ENCODE results near the gene MRC2. TPM values are rescaled to one million over a fixed set of nuclear protein-coding genes. Genes with fewer than 3 reads are reported as not detected.

The MRC2 gene
- polyA plus RNA-seq, 1 of the 3 experiments (the other 2 are of a cell fraction): 213 TPM

- Histone ChIP-seq H3K9me2 (no peaks in the 10 kb centered on the region), H3K9me3 (no peaks in the 10 kb centered on the region), H4K20me1 (ENCODE audit: insufficient read depth) (peaks cover 5% of the 10 kb centered on the region; the same call in 1 of the 2 replicates), H3K27ac (ENCODE audit: low read depth in 2 of 2, low read length in 1 of 2) (no peak overlapping the region; a peak in 1 of 4 replicates), H3K79me2 (ENCODE audit: insufficient read depth) (peaks cover 33% of the 10 kb centered on the region; the same call in 1 of the 2 replicates), H3K27me3 (ENCODE audit: insufficient read depth) (no peaks in the 10 kb centered on the region), H2AFZ (ENCODE audit: low read depth) (no peak overlapping the region), H3K4me3 (ENCODE audit: low read depth in 2 of 2, low read length in 1 of 2) (no peak overlapping the region), H3F3A (replicated peaks; ENCODE audit: insufficient read depth) (peaks cover 22% of the 10 kb centered on the region), H3K9ac (no peak overlapping the region), H3K4me1 (ENCODE audit: control insufficient read depth in 1 of 2, insufficient read depth in 2 of 2, low read depth in 1 of 2, low read length in 1 of 2) (peaks cover 0 to 11% of the 10 kb centered on the region in 2 experiments; a peak in 1 of 4 replicates), H3K4me2 (no peak overlapping the region), H3K36me3 (replicated peaks in 1 of 2; ENCODE audit: control insufficient read depth in 1 of 2, insufficient read depth in 2 of 2, low read length in 1 of 2) (peaks cover 69 to 71% of the 10 kb centered on the region in 2 experiments)
- 93% methylated on average over 17 of the region's 20 CpGs for WGBS (ENCODE audit: low lambda C conversion rate)
- no peak for DNase-seq
- CTCF ChIA-PET: interaction anchor here (0.9 to 8.6 kb wide), 14 partner anchors 7 to 938 kb away, joined by 3 to 67 read pairs (median 4); no protein-coding TSS in a partner anchor
- POLR2A ChIA-PET: no interaction called here
- TF ChIP-seq POLR2AphosphoS5 (IDR thresholded peaks at IDR 0.05; ENCODE audit: low read depth, low read length) (no peak), RFX5 (IDR thresholded peaks at IDR 0.05; ENCODE audit: low read length) (no peak), GATA2 (CRISPR knock-in tag; IDR thresholded peaks at IDR 0.05) (no peak), MXI1 (IDR thresholded peaks at IDR 0.05; ENCODE audit: low read depth, low read length) (no peak), RXRA (IDR thresholded peaks at IDR 0.05; ENCODE audit: borderline replicate concordance, low read depth) (no peak), SIN3A (IDR thresholded peaks at IDR 0.05; ENCODE audit: borderline replicate concordance, low read depth, low read length) (no peak), ELF1 (IDR thresholded peaks at IDR 0.05) (no peak)
Measured at GRCh38 chr17:62673614-62674362, 46.3 kb downstream of the MRC2 start.

GRCh38 chr17:62674363-62674739 is 46.9 kb downstream of the MRC2 start:
- no peaks in the 10 kb centered on the region for H3K9me2 ChIP-seq
- H3K4me2 ChIP-seq: no peak overlapping the region
- TF ChIP-seq RCOR1 (IDR thresholded peaks at IDR 0.05; ENCODE audit: low read length): no peak
- TF ChIP-seq PBX3 (IDR thresholded peaks at IDR 0.05): no peak
- no peak for TF ChIP-seq RFX5 (IDR thresholded peaks at IDR 0.05; ENCODE audit: low read length)
- no peak for TF ChIP-seq ZBTB33 (IDR thresholded peaks at IDR 0.05; ENCODE audit: borderline replicate concordance, low read depth)
- no peak for TF ChIP-seq USF1 (IDR thresholded peaks at IDR 0.05; ENCODE audit: borderline replicate concordance, low read depth)
- TF ChIP-seq NRF1 (IDR thresholded peaks at IDR 0.05; ENCODE audit: low read depth, low read length): no peak
- ChIA-PET CTCF (interaction anchor here (1.3 to 8.6 kb wide), 4 partner anchors 13 to 937 kb away, joined by 3 to 67 read pairs (median 16); no protein-coding TSS in a partner anchor), POLR2A (no interaction called here)
- H3F3A ChIP-seq (replicated peaks; ENCODE audit: insufficient read depth): peaks cover 22% of the 10 kb centered on the region
- peaks cover 0 to 10% of the 10 kb centered on the region in 2 experiments; a peak in 1 of 4 replicates for H3K4me1 ChIP-seq (ENCODE audit: control insufficient read depth in 1 of 2, insufficient read depth in 2 of 2, low read depth in 1 of 2, low read length in 1 of 2)
- H3K9ac ChIP-seq: no peak overlapping the region
- no peak overlapping the region for H3K4me3 ChIP-seq (ENCODE audit: low read depth in 2 of 2, low read length in 1 of 2)
- H3K27ac ChIP-seq (ENCODE audit: low read depth in 2 of 2, low read length in 1 of 2): no peak overlapping the region; a peak in 1 of 4 replicates
- no peak overlapping the region for H2AFZ ChIP-seq (ENCODE audit: low read depth)
- 95% methylated on average over 5 of the region's 6 CpGs for WGBS (ENCODE audit: low lambda C conversion rate)
- peaks cover 5% of the 10 kb centered on the region; the same call in 1 of the 2 replicates for H4K20me1 ChIP-seq (ENCODE audit: insufficient read depth)
- H3K79me2 ChIP-seq (ENCODE audit: insufficient read depth): peaks cover 34% of the 10 kb centered on the region; the same call in 1 of the 2 replicates
- no peaks in the 10 kb centered on the region for H3K9me3 ChIP-seq
- no peaks in the 10 kb centered on the region for H3K27me3 ChIP-seq (ENCODE audit: insufficient read depth)
- peaks cover 74 to 75% of the 10 kb centered on the region in 2 experiments for H3K36me3 ChIP-seq (replicated peaks in 1 of 2; ENCODE audit: control insufficient read depth in 1 of 2, insufficient read depth in 2 of 2, low read length in 1 of 2)
- no peak for DNase-seq

Measured in SK-N-SH (cell line).